ENCODE results near the gene GOLGA1. TPM values are rescaled to one million over a fixed set of nuclear protein-coding genes. Genes with fewer than 3 reads are reported as not detected.
A peak's percentile ranks its signal among the peaks of the same experiment; 100 is the strongest.

The GOLGA1 gene
- total and polyA plus RNA-seq, 9 of the 15 experiments (the other 6 are each of a cell fraction or from before 2014, with no cell fraction given) = 2.9 to 15.9 (median 8.5) TPM

GRCh38 chr9:124855566-124855943, 85.3 kb downstream of the GOLGA1 start:
- Histone ChIP-seq H3K4me2 (ENCODE audit: insufficient read depth, low read length) (no peak overlapping the region), H3K9me1 (ENCODE audit: control insufficient read depth, insufficient read depth, low read length) (peaks cover 15% of the 10 kb centered on the region), H4K20me1 (replicated peaks; ENCODE audit: control insufficient read depth, insufficient read depth, low read length) (peaks cover 45% of the 10 kb centered on the region), H2AFZ (ENCODE audit: low read depth, low read length) (no peak overlapping the region), H3K36me3 (ENCODE audit: control insufficient read depth, insufficient read depth, low read length) (peaks cover 45% of the 10 kb centered on the region), H3K9me3 (replicated peaks; ENCODE audit: control insufficient read depth, insufficient read depth, low read depth, low read length) (no peaks in the 10 kb centered on the region), H3K9ac (ENCODE audit: insufficient read depth in 1 of 2, low read depth in 2 of 2, low read length in 2 of 2) (peak overlapping the region in 1 of 2 experiments; percentile 61; a peak in 2 of 4 replicates), H3K4me1 (replicated peaks in 1 of 2; ENCODE audit: control insufficient read depth in 2 of 2, insufficient read depth in 2 of 2, low read length in 2 of 2) (peaks cover 12 to 70% of the 10 kb centered on the region in 2 experiments; a peak in 4 of 5 replicates), H3K27me3 (ENCODE audit: control insufficient read depth in 2 of 2, insufficient read depth in 2 of 2, low read length in 2 of 2) (no peaks in the 10 kb centered on the region), H3K4me3 (no peak overlapping the region), H3K79me2 (ENCODE audit: control insufficient read depth, insufficient read depth, low read length) (peaks cover 26% of the 10 kb centered on the region), H3K27ac (ENCODE audit: extremely low read depth, low read depth, low read length) (no peak overlapping the region)
- intact Hi-C loops (cut with micrococcal nuclease) (loop anchor here (5.0 kb wide), 1 partner anchor 37 kb away; no protein-coding TSS in a partner anchor), in situ Hi-C loops (cut with MboI) (no loop called here)
- TF ChIP-seq, protein P1, sequence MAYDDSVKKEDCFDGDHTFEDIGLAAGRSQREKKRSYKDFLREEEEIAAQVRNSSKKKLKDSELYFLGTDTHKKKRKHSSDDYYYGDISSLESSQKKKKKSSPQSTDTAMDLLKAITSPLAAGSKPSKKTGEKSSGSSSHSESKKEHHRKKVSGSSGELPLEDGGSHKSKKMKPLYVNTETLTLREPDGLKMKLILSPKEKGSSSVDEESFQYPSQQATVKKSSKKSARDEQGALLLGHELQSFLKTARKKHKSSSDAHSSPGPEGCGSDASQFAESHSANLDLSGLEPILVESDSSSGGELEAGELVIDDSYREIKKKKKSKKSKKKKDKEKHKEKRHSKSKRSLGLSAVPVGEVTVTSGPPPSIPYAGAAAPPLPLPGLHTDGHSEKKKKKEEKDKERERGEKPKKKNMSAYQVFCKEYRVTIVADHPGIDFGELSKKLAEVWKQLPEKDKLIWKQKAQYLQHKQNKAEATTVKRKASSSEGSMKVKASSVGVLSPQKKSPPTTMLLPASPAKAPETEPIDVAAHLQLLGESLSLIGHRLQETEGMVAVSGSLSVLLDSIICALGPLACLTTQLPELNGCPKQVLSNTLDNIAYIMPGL (CRISPR knock-in tag; IDR thresholded peaks at IDR 0.05) = 0 out of 2 replicates have a peak, but pooled peaks have one; percentile 14
- TF ChIP-seq ZBTB43 (CRISPR knock-in tag; IDR thresholded peaks at IDR 0.05) (0 out of 2 replicates have a peak, but pooled peaks have one; percentile 48), RBM22 (IDR thresholded peaks at IDR 0.05; ENCODE audit: low read depth, low read length, poor library complexity, severe bottlenecking) (peak; percentile 72), FIP1L1 (IDR thresholded peaks at IDR 0.05; ENCODE audit: low read depth, low read length, poor library complexity, severe bottlenecking) (peak; percentile 70), FOXP4 (CRISPR knock-in tag; IDR thresholded peaks at IDR 0.05; ENCODE audit: borderline replicate concordance) (peak; percentile 37; the same call in 1 of the 2 replicates), HOMEZ (CRISPR knock-in tag; IDR thresholded peaks at IDR 0.05) (no peak), CREB5 (CRISPR knock-in tag; IDR thresholded peaks at IDR 0.05) (no peak)
- ChIA-PET POLR2A (interaction anchor here (0.7 to 5.1 kb wide), 10 partner anchors 9 to 112 kb away, joined by 3 to 64 read pairs (median 4); partner anchors contain the start of genes NR6A1 and OLFML2A), CTCF (ENCODE audit: low intra/inter-chr PET ratio) (interaction anchor here (6.3 kb wide), 1 partner anchor 82 kb away, joined by 209 read pairs; the partner anchor contains the start of gene NR6A1)
- BruUV-seq (replicated peaks) = no TSS peak
- FAIRE-seq (no peak), ATAC-seq (no peak), DNase-seq (ENCODE audit: extremely low read depth in 1 of 4, low spot score in 3 of 4) (no peak)
- WGBS (ENCODE audit: insufficient coverage, low coverage, missing lambda C conversion rate) = 78% methylated on average over 16 of the region's 18 CpGs
